Stimulated activated CD4-positive, alpha-beta T cell treated with anti-CD3 and anti-CD28 coated beads, Interleukin-15, amount 100 ng/mL, for 1 hour (primary cell): Measurements from ENCODE around the gene MAGEA9B.
A peak's percentile ranks its signal among the peaks of the same experiment; 100 is the strongest.
"Not testable (repeated sequence)": the region's sequence is repeated elsewhere in the genome, so short reads cannot be mapped to it uniquely, and the experiment has no call there.

Source experiments
- DNase-seq, 2 donors: peaks; one replicate each; pipeline ENCODE4 v3.0.0-alpha.2; 2020; ENCODE audit warnings: low read depth in 1 of 2, low spot score in 1 of 2

MAGEA9B gene

DNA sequence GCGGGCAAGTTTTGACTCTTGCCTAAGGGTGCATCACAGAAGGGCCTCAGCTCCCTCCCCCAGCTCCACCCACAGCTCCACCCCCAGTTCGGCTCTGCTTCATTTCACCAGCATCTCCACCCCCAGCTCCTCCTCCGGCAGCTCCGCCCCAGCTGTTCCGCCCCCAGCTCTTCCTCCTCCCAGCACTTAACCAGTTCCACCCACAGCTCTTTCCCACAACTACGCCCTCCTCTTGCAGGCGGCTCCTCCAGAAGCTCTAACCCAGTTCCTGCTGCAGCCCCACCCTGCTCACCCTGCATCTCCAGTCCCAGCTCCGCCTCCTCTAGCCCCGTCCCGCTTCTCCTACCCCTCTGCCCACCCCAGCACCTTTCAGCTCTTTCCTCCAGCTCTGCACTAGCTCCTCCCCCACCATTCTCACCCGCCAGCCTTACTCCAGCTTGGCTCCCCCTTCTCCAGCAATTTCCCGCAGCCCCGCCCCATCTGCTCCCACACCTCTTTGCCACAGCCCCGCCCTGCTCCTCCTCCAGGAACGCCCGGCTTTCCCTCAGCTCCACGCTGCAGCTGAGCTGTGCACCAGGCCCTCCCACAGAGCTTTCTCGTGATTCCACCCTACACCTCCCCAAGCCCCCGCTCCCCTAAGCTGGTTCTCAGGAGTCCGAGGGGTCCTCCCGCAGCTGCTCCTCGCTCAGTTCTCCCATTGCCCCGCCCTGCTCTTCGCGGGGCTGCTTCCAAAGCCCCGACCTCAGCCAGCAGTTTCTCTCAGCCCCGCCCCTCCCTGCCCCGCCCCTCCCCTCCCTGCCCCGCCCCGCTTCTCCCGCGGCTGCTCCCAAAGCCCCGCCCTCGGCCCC, 47.8 kb downstream of the MAGEA9B start:
- DNase-seq, result peak; percentile 65 to 70

- DNase-seq, result not testable (repeated sequence)
Observed at GRCh38 chrX:149537474-149537873, 49.8 kb downstream of the MAGEA9B start.

DNA sequence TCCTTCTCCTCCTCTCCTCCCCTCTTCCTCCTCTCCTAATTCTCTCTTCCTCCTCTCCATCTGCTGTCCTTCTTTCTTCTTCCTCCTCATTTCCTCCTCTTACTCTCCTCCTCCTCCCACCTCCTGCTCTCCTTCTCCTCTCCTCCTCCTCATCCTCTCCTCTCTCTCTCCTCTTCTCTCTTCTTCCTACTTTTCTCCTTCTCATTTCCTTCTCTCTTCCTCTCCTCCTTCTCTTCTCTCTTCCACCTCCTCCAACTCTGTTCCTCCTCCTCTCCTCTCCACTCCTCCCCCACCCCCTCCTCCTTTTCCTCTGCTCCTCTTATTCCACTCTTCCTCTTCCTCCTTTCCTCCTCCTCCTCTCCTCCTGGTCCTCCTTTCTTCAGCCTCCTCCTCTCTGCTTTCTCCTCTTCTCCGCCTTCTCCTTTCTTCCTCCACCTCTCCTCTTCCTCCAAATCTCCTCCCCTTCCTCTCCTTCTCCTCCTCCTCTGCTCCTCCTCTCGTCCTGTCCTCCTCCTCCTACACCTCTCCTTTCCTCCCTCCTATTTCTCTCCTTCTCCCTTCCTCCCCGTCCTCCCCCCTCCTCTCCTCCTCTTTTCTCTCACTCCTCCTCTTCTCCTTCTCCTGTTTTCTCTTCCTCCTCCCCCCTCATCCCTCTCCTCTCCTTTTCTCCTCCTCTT, 52.2 kb downstream of the MAGEA9B start:
- DNase-seq, result not testable (repeated sequence)

- DNase-seq, result not testable (repeated sequence)
Observed at GRCh38 chrX:149533999-149534398, 53.3 kb downstream of the MAGEA9B start.

GRCh38 chrX:149532868-149533267, 54.4 kb downstream of the MAGEA9B start:
- DNase-seq, result not testable (repeated sequence)
